GM19328 (cell line): Measurements from ENCODE around the gene POLR2E.

Experiments used
- ATAC-seq: cut with Tn5 transposase; IDR thresholded peaks from one replicate; pipeline ENCODE4 v1.9.1; 2021; ENCODE audit warnings: mild to moderate bottlenecking, moderate library complexity; ENCODE audit not compliant: unreplicated experiment

Gene POLR2E

GRCh38 chr19:1066748-1067340 is 28.3 kb downstream of the POLR2E start, which contains the start of gene ARHGAP45:
ARHGAP45 (plus strand) TSS chr19:1067167; CDS start chr19:1067406, 239 bp downstream.
- no peak for ATAC-seq

GRCh38 chr19:1066251-1066747 is 28.9 kb downstream of the POLR2E start:
- ATAC-seq: no peak

GRCh38 chr19:1065606-1066109 is 29.5 kb downstream of the POLR2E start:
- ATAC-seq: no peak

GRCh38 chr19:1064661-1065605 is 30.2 kb downstream of the POLR2E start:
- ATAC-seq: no peak

- ATAC-seq: no peak
Measured at GRCh38 chr19:1063909-1064660, 31.1 kb downstream of the POLR2E start.

- ATAC-seq: no peak
Measured at GRCh38 chr19:1063030-1063908, 31.9 kb downstream of the POLR2E start.

- ATAC-seq: no peak
Measured at GRCh38 chr19:1062387-1063029, 32.7 kb downstream of the POLR2E start.

- ATAC-seq: no peak
Measured at GRCh38 chr19:1061987-1062386, 33.2 kb downstream of the POLR2E start.

GRCh38 chr19:1060689-1061088 is 34.5 kb downstream of the POLR2E start:
- ATAC-seq: no peak

GRCh38 chr19:1058112-1058511 is 37.1 kb downstream of the POLR2E start:
- ATAC-seq: no peak

GRCh38 chr19:1057176-1057855 is 37.9 kb downstream of the POLR2E start:
- no peak for ATAC-seq

- ATAC-seq: no peak
Measured at GRCh38 chr19:1055886-1056620, 39.1 kb downstream of the POLR2E start.

GRCh38 chr19:1055028-1055425 is 40.1 kb downstream of the POLR2E start:
- ATAC-seq: no peak

GRCh38 chr19:1054102-1055027 is 40.8 kb downstream of the POLR2E start:
- no peak for ATAC-seq

- ATAC-seq: no peak
Measured at GRCh38 chr19:1053176-1054101, 41.7 kb downstream of the POLR2E start.

GRCh38 chr19:1052349-1052975 is 42.7 kb downstream of the POLR2E start:
- no peak for ATAC-seq
